HL-60 (cell line): ENCODE measurements around the gene APOL1.

Source experiments
- DNase-seq, 2 experiments: peaks; one replicate each; pipeline ENCODE4 v3.0.0-alpha.2; 2010 to 2020; ENCODE audit warnings: low read depth in 1 of 2, low spot score in 1 of 2
- H3K27ac ChIP-seq: fragments of 250-450 bp; sonication (Bioruptor Pico); replicated peaks from 2 replicates; pipeline ENCODE4 v1.5.1; 2020; ENCODE audit warnings: mild to moderate bottlenecking, moderate library complexity
- H3K27me3 ChIP-seq: fragments of 250-450 bp; sonication (Bioruptor Pico); 2 replicates; pipeline ENCODE4 v1.5.1; 2021; ENCODE audit warnings: mild to moderate bottlenecking, moderate library complexity; ENCODE audit not compliant: insufficient read depth, poor library complexity, severe bottlenecking
- H3K4me3 ChIP-seq: replicated peaks from 2 replicates; pipeline ENCODE4 v1.5.1; 2011; ENCODE audit warnings: mild to moderate bottlenecking, control low read depth, low read length; ENCODE audit not compliant: insufficient read depth
- GABPA ChIP-seq: IDR thresholded peaks from 2 replicates; pipeline ENCODE4 v1.6.1; 2012; ENCODE audit warnings: low read depth
- POLR2AphosphoS5 ChIP-seq: IDR thresholded peaks from 2 replicates; pipeline ENCODE4 v1.6.1; 2012; ENCODE audit warnings: low read depth
- SPI1 ChIP-seq: IDR thresholded peaks from 2 replicates; pipeline ENCODE4 v1.6.1; 2012; ENCODE audit warnings: low read depth, mild to moderate bottlenecking, borderline replicate concordance
- TF ChIP-seq, protein P1 (sequence below): IDR thresholded peaks from one replicate; pipeline ENCODE4 v1.5.1; 2011; ENCODE audit warnings: low read length, control low read depth, inconsistent platforms; ENCODE audit not compliant: insufficient read depth
- TF ChIP-seq, protein P2 (sequence below): IDR thresholded peaks from 2 replicates; pipeline ENCODE4 v1.6.1; 2012; ENCODE audit warnings: low read depth; ENCODE audit not compliant: insufficient replicate concordance

Gene APOL1

DNA sequence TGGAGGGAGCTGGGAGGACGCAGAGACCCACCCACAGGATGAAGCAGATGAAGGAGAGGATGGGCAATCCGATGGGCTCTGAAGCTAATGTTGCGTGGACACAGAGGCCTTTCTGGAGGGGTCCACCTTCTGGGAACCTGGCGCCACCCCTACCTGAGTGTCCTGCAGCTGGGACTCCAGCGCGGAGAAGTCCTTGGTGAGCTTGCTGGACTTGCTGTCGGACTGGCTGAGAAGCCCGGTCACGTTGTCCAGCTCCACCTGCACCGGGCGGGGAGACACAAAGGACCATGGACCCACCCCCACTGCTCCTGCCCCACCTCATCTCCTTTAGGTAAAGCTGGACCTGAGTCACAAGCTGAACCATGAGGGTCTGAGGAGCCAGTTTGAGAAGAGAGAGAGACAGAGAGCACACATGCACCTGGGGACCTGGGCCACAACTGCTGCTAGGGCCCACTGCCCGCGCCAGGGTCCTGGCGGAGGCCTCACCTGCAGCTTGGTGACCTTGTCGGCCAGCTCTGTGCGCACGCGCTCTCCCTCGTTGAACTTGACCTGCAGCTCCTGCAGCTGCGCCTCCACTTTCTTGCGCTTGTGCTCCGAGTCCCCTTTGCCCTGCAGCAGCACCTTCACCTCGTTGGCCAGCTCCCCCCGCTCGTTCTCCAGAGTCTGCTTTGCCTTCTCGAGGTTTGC is 40.8 kb downstream of the APOL1 start:
- Histone ChIP-seq H3K27ac (no peak overlapping the region), H3K4me3 (no peak overlapping the region), H3K27me3 (no peaks in the 10 kb centered on the region)
- TF ChIP-seq POLR2AphosphoS5 (no peak), SPI1 (no peak), GABPA (no peak)
- TF ChIP-seq, protein P1, sequence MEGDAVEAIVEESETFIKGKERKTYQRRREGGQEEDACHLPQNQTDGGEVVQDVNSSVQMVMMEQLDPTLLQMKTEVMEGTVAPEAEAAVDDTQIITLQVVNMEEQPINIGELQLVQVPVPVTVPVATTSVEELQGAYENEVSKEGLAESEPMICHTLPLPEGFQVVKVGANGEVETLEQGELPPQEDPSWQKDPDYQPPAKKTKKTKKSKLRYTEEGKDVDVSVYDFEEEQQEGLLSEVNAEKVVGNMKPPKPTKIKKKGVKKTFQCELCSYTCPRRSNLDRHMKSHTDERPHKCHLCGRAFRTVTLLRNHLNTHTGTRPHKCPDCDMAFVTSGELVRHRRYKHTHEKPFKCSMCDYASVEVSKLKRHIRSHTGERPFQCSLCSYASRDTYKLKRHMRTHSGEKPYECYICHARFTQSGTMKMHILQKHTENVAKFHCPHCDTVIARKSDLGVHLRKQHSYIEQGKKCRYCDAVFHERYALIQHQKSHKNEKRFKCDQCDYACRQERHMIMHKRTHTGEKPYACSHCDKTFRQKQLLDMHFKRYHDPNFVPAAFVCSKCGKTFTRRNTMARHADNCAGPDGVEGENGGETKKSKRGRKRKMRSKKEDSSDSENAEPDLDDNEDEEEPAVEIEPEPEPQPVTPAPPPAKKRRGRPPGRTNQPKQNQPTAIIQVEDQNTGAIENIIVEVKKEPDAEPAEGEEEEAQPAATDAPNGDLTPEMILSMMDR = no peak
- TF ChIP-seq, protein P2, sequence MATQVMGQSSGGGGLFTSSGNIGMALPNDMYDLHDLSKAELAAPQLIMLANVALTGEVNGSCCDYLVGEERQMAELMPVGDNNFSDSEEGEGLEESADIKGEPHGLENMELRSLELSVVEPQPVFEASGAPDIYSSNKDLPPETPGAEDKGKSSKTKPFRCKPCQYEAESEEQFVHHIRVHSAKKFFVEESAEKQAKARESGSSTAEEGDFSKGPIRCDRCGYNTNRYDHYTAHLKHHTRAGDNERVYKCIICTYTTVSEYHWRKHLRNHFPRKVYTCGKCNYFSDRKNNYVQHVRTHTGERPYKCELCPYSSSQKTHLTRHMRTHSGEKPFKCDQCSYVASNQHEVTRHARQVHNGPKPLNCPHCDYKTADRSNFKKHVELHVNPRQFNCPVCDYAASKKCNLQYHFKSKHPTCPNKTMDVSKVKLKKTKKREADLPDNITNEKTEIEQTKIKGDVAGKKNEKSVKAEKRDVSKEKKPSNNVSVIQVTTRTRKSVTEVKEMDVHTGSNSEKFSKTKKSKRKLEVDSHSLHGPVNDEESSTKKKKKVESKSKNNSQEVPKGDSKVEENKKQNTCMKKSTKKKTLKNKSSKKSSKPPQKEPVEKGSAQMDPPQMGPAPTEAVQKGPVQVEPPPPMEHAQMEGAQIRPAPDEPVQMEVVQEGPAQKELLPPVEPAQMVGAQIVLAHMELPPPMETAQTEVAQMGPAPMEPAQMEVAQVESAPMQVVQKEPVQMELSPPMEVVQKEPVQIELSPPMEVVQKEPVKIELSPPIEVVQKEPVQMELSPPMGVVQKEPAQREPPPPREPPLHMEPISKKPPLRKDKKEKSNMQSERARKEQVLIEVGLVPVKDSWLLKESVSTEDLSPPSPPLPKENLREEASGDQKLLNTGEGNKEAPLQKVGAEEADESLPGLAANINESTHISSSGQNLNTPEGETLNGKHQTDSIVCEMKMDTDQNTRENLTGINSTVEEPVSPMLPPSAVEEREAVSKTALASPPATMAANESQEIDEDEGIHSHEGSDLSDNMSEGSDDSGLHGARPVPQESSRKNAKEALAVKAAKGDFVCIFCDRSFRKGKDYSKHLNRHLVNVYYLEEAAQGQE = no peak
- no peak for DNase-seq

DNA sequence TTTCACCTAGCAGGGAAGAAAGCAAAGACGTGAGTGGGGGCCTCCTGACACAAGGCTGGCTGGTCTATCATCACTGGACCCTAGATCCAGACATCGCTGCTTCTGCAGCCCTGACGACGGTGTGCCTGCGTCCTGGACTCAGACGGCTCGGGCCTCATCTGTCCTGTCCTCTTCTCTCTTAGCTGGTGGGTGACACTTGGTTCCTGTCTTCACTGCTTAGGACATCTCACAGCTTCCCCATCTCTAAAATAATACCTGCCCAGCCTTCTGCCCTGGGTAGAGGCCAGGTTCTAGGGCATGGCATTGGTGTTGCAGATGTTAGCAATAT is 41.3 kb downstream of the APOL1 start:
- no peak for DNase-seq
- Histone ChIP-seq H3K27ac (no peak overlapping the region), H3K27me3 (no peaks in the 10 kb centered on the region), H3K4me3 (no peak overlapping the region)
- TF ChIP-seq POLR2AphosphoS5 = no peak
- TF ChIP-seq SPI1 = no peak
- TF ChIP-seq, protein P2 = no peak
- TF ChIP-seq, protein P1 = no peak
- no peak for TF ChIP-seq GABPA

DNA sequence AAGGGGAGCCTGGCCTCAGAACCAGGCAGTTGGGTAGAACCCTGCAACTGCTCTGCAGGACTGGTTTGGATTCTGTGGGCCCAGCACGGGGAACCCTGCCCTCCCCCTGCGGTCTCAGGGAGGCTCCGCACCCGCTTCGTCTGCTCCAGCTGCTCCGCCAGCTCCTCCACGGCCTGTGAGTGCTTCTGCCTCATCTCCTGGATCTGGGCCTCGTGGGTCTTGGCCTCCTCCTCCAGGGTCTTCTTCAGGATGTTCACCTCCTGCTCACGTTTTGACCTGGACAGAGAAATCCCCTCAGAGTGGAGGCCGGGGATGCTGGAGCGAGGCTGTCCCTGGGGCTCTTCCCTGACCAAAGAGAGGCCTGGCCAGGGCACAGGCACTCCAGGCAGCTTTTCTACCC is 41.9 kb downstream of the APOL1 start:
- TF ChIP-seq GABPA (no peak), POLR2AphosphoS5 (no peak), SPI1 (no peak)
- TF ChIP-seq, protein P1 = no peak
- TF ChIP-seq, protein P2 = no peak
- H3K27me3 ChIP-seq = no peaks in the 10 kb centered on the region
- DNase-seq = no peak
- H3K4me3 ChIP-seq = no peak overlapping the region
- no peak overlapping the region for H3K27ac ChIP-seq
